Stimulated activated CD4-positive, alpha-beta T cell treated with anti-CD3 and anti-CD28 coated beads, Interleukin-2, amount 100 ng/mL, for 24 hours (primary cell): ENCODE results near the gene SCD5.

ENCODE experiments used
- DNase-seq, 2 donors: peaks; one replicate each; pipeline ENCODE4 v3.0.0-alpha.2; 2020

The SCD5 gene

GRCh38 chr4:82584931-82585330 lies 213.7 kb downstream of the SCD5 start:
- no peak for DNase-seq

DNA sequence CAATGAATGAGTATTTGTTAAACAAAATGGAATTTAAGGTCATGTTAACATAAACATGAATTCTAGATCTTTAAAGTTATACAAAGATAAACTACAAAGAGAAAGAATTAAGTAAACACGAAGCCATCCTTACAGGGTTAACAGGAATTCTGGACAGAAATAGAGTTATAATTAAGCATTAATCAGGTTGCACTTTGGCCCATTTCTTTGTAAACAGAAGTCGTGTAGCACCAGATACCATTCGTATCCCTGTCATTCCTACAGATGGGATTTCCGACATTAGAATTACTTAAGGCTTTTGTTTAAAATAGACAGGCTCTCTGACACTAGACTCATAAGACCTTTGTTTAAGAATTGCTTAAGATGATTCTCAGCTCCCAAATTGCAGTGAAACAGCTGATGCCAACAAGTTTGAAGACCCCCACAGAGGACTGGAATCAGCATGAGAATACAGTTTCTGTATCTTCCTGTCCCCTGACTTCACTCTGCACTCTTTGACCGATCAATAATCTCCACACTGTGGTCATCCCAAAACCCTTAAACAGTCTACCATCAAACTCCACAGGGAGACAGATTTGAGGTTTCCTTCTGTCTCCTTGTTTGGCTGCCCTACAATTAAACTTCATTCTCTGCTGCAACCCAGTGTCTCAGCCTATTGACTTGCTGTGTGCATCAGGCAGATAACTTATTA lies 214.6 kb downstream of the SCD5 start:
- no peak for DNase-seq

DNA sequence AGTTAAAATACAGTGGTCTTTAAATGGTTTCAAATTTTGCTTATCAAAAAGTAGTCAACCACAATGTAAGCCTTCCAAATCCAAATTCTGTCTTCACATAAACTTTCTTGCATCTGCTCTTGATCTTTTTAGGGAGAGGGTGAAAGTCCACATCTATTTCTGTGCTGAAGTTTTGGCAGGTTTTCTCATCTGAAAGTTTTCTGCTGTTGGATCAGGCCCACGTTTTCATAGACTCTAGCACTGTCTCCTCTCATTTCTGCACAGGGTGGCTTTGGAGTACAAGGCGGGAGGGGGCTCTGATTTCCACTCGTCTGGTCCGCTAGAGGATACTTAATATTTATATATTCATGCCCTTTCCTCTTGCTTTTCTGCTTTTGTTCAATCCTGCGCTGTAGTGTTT lies 218.7 kb downstream of the SCD5 start:
- no peak for DNase-seq
